H1 (cell line): Measurements from ENCODE around the gene BCL6B.

Experiments
- CHD1 ChIP-seq: IDR thresholded peaks from 2 replicates; pipeline ENCODE4 v1.6.1; 2012; ENCODE audit warnings: low read depth, low read length, improper control_type of control experiment
- CHD2 ChIP-seq: IDR thresholded peaks from 2 replicates; pipeline ENCODE4 v1.6.1; 2012; ENCODE audit warnings: low read length, improper control_type of control experiment
- EP300 ChIP-seq, 2 experiments: IDR thresholded peaks; 1 replicate in 1 of 2; 2 replicates in 1 of 2; pipeline ENCODE4 v1.6.1; 2011 to 2012; ENCODE audit warnings: low read depth in 2 of 2, low read length in 2 of 2, mild to moderate bottlenecking in 2 of 2, borderline replicate concordance in 1 of 2, inconsistent platforms in 1 of 2, moderate library complexity in 1 of 2
- HDAC6 ChIP-seq: IDR thresholded peaks from one replicate; pipeline ENCODE4 v1.7.1; 2012; ENCODE audit warnings: low read depth, mild to moderate bottlenecking, inconsistent platforms, low read length, moderate library complexity
- POLR2A ChIP-seq, 2 experiments: IDR thresholded peaks; 1 replicate in 1 of 2; 2 replicates in 1 of 2; pipeline ENCODE4 v1.6.1; 2011; ENCODE audit warnings: low read depth in 2 of 2, low read length in 2 of 2, mild to moderate bottlenecking in 2 of 2; ENCODE audit errors: control extremely low read depth in 1 of 2
- RAD21 ChIP-seq, 2 experiments: IDR thresholded peaks in 1 of 2; conservative IDR thresholded peaks in 1 of 2; 2 replicates each; pipeline ENCODE4 v1.6.1; 2011; ENCODE audit warnings: low read depth in 2 of 2, low read length in 2 of 2, improper control_type of control experiment in 1 of 2, inconsistent platforms in 1 of 2, mild to moderate bottlenecking in 1 of 2, moderate library complexity in 1 of 2
- SP1 ChIP-seq: IDR thresholded peaks from 2 replicates; pipeline ENCODE4 v1.6.1; 2011; ENCODE audit warnings: low read depth, low read length
- TAF1 ChIP-seq: IDR thresholded peaks from 2 replicates; pipeline ENCODE4 v1.6.1; 2011; ENCODE audit warnings: mild to moderate bottlenecking, low read depth, low read length
- YY1 ChIP-seq: IDR thresholded peaks from 2 replicates; pipeline ENCODE4 v1.6.1; 2011; ENCODE audit warnings: low read depth, mild to moderate bottlenecking, low read length
- TF ChIP-seq, protein P1 (sequence below), 3 experiments: IDR thresholded peaks; 1 replicate in 2 of 3; 2 replicates in 1 of 3; pipeline versions ENCODE4 v1.5.1 to v1.6.1; 2011; ENCODE audit warnings: low read length in 3 of 3, mild to moderate bottlenecking in 3 of 3, inconsistent platforms in 2 of 3, low read depth in 1 of 3, moderate library complexity in 1 of 3; ENCODE audit not compliant: insufficient read depth in 1 of 3; ENCODE audit errors: control extremely low read depth in 1 of 3
- TF ChIP-seq, protein P2 (sequence below): IDR thresholded peaks from 2 replicates; pipeline ENCODE4 v1.6.1; 2011; ENCODE audit warnings: low read length, improper control_type of control experiment

DNA sequence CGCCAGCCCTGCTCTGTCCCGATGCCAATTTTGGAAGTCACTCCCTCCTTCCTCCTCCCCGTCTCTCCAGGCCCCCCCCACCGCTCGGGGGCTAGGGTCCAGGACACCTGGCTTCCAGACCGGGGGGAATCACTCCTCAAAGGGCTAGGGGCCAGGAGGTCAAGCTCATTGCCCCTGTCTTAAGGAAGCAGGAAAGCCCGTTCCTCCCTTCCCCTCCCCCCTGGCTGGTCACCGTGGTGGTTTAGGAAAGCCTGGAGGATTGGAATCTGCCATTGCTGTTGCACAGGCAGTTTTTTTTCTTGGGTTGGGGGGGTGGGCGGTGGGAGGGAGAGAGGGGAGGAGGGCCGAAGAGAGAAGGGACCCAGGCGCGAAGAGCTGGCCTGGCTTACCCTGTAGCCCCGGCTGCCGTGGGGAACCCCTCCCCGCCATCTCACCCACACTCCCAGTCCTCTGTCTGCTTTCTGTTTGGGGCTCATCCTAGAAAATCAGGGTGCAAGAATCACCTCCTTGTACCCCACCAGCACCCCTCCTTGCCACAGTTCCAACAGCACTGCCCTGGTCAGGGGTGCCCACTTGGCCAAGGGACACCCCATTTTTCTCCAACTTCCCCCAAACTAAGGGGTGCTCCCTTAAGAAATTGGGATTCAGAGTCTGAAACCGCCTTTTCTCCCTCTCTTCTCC, 2.9 kb upstream of the BCL6B start:
- peak; percentile 73; the same call in 1 of the 2 replicates for TF ChIP-seq YY1
- TF ChIP-seq, protein P1, sequence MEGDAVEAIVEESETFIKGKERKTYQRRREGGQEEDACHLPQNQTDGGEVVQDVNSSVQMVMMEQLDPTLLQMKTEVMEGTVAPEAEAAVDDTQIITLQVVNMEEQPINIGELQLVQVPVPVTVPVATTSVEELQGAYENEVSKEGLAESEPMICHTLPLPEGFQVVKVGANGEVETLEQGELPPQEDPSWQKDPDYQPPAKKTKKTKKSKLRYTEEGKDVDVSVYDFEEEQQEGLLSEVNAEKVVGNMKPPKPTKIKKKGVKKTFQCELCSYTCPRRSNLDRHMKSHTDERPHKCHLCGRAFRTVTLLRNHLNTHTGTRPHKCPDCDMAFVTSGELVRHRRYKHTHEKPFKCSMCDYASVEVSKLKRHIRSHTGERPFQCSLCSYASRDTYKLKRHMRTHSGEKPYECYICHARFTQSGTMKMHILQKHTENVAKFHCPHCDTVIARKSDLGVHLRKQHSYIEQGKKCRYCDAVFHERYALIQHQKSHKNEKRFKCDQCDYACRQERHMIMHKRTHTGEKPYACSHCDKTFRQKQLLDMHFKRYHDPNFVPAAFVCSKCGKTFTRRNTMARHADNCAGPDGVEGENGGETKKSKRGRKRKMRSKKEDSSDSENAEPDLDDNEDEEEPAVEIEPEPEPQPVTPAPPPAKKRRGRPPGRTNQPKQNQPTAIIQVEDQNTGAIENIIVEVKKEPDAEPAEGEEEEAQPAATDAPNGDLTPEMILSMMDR (IDR thresholded peaks at IDR 0.05; ENCODE audit: control extremely low read depth in 1 of 3, insufficient read depth in 1 of 3, low read depth in 1 of 3, low read length in 3 of 3): no peak
- no peak for TF ChIP-seq POLR2A (IDR thresholded peaks at IDR 0.05; ENCODE audit: control extremely low read depth in 1 of 2, low read depth in 2 of 2, low read length in 2 of 2)
- no peak for TF ChIP-seq TAF1
- no peak for TF ChIP-seq CHD1
- no peak for TF ChIP-seq SP1
- TF ChIP-seq EP300 (IDR thresholded peaks at IDR 0.05; ENCODE audit: borderline replicate concordance in 1 of 2, low read depth in 2 of 2, low read length in 2 of 2): peak in 1 of 2 experiments; percentile 43; a peak in 1 of 3 replicates
- TF ChIP-seq RAD21 (IDR thresholded peaks at IDR 0.05 in 1 of 2, conservative IDR thresholded peaks at IDR 0.05 in 1 of 2; ENCODE audit: low read depth in 2 of 2, low read length in 2 of 2): no peak
- TF ChIP-seq, protein P2, sequence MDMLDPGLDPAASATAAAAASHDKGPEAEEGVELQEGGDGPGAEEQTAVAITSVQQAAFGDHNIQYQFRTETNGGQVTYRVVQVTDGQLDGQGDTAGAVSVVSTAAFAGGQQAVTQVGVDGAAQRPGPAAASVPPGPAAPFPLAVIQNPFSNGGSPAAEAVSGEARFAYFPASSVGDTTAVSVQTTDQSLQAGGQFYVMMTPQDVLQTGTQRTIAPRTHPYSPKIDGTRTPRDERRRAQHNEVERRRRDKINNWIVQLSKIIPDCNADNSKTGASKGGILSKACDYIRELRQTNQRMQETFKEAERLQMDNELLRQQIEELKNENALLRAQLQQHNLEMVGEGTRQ: no peak
- TF ChIP-seq HDAC6: no peak
- TF ChIP-seq CHD2: no peak
